T-cell (primary cell): ENCODE measurements around the gene MAGED4. TPM values are rescaled to one million over a fixed set of nuclear protein-coding genes. Genes with fewer than 3 reads are reported as not detected.
A peak's percentile ranks its signal among the peaks of the same experiment; 100 is the strongest.
"Not testable (repeated sequence)": the region's sequence is repeated elsewhere in the genome, so short reads cannot be mapped to it uniquely, and the experiment has no call there.

Experiments
- ATAC-seq, 4 experiments: fragments of 200-7000 bp in 3 of 4; fragments of 150-1000 bp in 1 of 4; cut with Tn5 transposase; replicated peaks in 1 of 4; 1 replicate in 3 of 4; 2 replicates in 1 of 4; pipeline ENCODE4 v1.10.0; 2021; ENCODE audit warnings: moderate library complexity in 3 of 4, mild to moderate bottlenecking in 2 of 4, moderate number of reproducible peaks in 1 of 4
- CTCF ChIA-PET, 2 donors: fragments of 300-600 bp; sonication (Branson Sonifier 250); formaldehyde crosslinking; loops; one replicate each; lab custom pipeline; 2022; ENCODE audit warnings: antibody characterized with exemption in 2 of 2; lab: Charles Lee
- POLR2A ChIA-PET, 2 donors: fragments of 300-600 bp; sonication (Branson Sonifier 250); formaldehyde crosslinking; loops; one replicate each; lab custom pipeline; 2022; ENCODE audit warnings: antibody characterized with exemption in 2 of 2; lab: Charles Lee
- DNase-seq, 35 experiments: peaks; one replicate each; pipeline versions ENCODE4 v3.0.0 to v3.0.0-alpha.2; 2013 to 2023
- H3K27ac ChIP-seq: one replicate; pipeline ENCODE4 v1.5.1; 2013; ENCODE audit warnings: low read length
- H3K27me3 ChIP-seq, 2 experiments: replicated peaks in 1 of 2; 1 replicate in 1 of 2; 2 replicates in 1 of 2; pipeline versions ENCODE4 v1.6.1 to v1.7.0; 2013; ENCODE audit warnings: low read length in 1 of 2, mixed read lengths in 1 of 2; ENCODE audit not compliant: control insufficient read depth in 2 of 2, insufficient read depth in 2 of 2; ENCODE audit errors: extremely low read depth in 1 of 2
- H3K36me3 ChIP-seq, 2 donors: 1 replicate in 1 of 2; 2 replicates in 1 of 2; pipeline versions ENCODE4 v1.6.1 to v1.7.0; 2013; ENCODE audit warnings: low read length in 1 of 2; ENCODE audit not compliant: control insufficient read depth in 2 of 2, insufficient read depth in 1 of 2; ENCODE audit errors: extremely low read depth in 1 of 2
- H3K4me1 ChIP-seq, 2 experiments: 1 replicate in 1 of 2; 2 replicates in 1 of 2; pipeline versions ENCODE4 v1.6.1 to v1.7.0; 2013; ENCODE audit warnings: low read length in 2 of 2, mixed read lengths in 1 of 2; ENCODE audit not compliant: insufficient read depth in 2 of 2, control insufficient read depth in 1 of 2; ENCODE audit errors: extremely low read depth in 1 of 2
- H3K4me3 ChIP-seq, 2 donors: 1 replicate in 1 of 2; 2 replicates in 1 of 2; pipeline versions ENCODE4 v1.5.1 to v1.7.0; 2013; ENCODE audit warnings: mild to moderate bottlenecking in 2 of 2, low read length in 1 of 2, moderate library complexity in 1 of 2; ENCODE audit not compliant: control insufficient read depth in 1 of 2; ENCODE audit errors: extremely low read depth in 1 of 2
- H3K9me3 ChIP-seq: 2 replicates; pipeline ENCODE4 v1.7.0; 2013
- H3K27ac Mint-ChIP-seq, 2 donors: one replicate each; pipeline ENCODE4 v1.8.0; 2020 to 2021; ENCODE audit warnings: mild to moderate bottlenecking in 2 of 2, mixed read lengths in 2 of 2
- H3K27me3 Mint-ChIP-seq, 2 donors: one replicate each; pipeline ENCODE4 v1.8.0; 2021 to 2022; ENCODE audit warnings: mixed read lengths in 2 of 2
- H3K36me3 Mint-ChIP-seq: one replicate; pipeline ENCODE4 v1.8.0; 2021; ENCODE audit warnings: mixed read lengths
- H3K4me1 Mint-ChIP-seq, 3 donors: one replicate each; pipeline ENCODE4 v1.8.0; 2020 to 2022; ENCODE audit warnings: mixed read lengths in 3 of 3, mild to moderate bottlenecking in 1 of 3
- H3K4me3 Mint-ChIP-seq, 3 donors: one replicate each; pipeline ENCODE4 v1.8.0; 2020 to 2022; ENCODE audit warnings: mild to moderate bottlenecking in 3 of 3, mixed read lengths in 3 of 3, moderate library complexity in 3 of 3
- H3K9me3 Mint-ChIP-seq, 3 donors: one replicate each; pipeline ENCODE4 v1.8.0; 2020 to 2022; ENCODE audit warnings: mixed read lengths in 3 of 3
- WGBS: methylation state at CpG from one replicate; pipeline ENCODE4 v1.1.5; 2013; ENCODE audit warnings: missing lambda C conversion rate; ENCODE audit not compliant: insufficient coverage; 5-methylcytosine and 5-hydroxymethylcytosine counted together
- total RNA-seq, 35 experiments: library from RNA in 6 of 35; stranded (reverse) in 6 of 35; fragments of 120-200 nt in 1 of 35; gene quantifications; one replicate each; pipeline versions ENCODE4 v1.2.1 to v1.2.4 and lab custom pipeline; 2013 to 2026

Gene MAGED4
- total RNA-seq: 10 to 100 TPM in 1 of 5 donors, 1 to 10 TPM in 3, under 1 TPM in 1; 0.43 to 12.4 (median 2.9) TPM
- total RNA-seq (2013): 0.29 TPM
- total RNA-seq (lab: John Stamatoyannopoulos, UW): 0 to 0.05 (median 0) reads per million in 29 experiments

GRCh38 chrX:52184440-52185077 lies at the start of gene MAGED4:
MAGED4 (plus strand) TSS chrX:52184888; CDS start chrX:52185923, 1,035 bp downstream.
- POLR2A ChIA-PET, H3K36me3 ChIP-seq, H3K27me3 ChIP-seq, H3K4me1 Mint-ChIP-seq, H3K27ac Mint-ChIP-seq, CTCF ChIA-PET, H3K27ac ChIP-seq, H3K4me1 ChIP-seq, H3K4me3 ChIP-seq, DNase-seq, H3K4me3 Mint-ChIP-seq, H3K9me3 ChIP-seq, H3K27me3 Mint-ChIP-seq, H3K36me3 Mint-ChIP-seq, H3K9me3 Mint-ChIP-seq: not testable (repeated sequence)
- no CpG with 5 or more reads among the region's 40 CpGs for WGBS
- ATAC-seq: peak in 1 of 4 experiments; percentile 16

- POLR2A ChIA-PET: no interaction called here
- Histone ChIP-seq H3K4me3 (no peak overlapping the region), H3K9me3 (no peaks in the 10 kb centered on the region), H3K27ac (no peak overlapping the region), H3K4me1 (no peaks in the 10 kb centered on the region), H3K36me3 (no peaks in the 10 kb centered on the region), H3K27me3 (no peaks in the 10 kb centered on the region)
- no peaks in the 10 kb centered on the region for H3K36me3 Mint-ChIP-seq
- no CpG with 5 or more reads among the region's 2 CpGs for WGBS
- no peaks in the 10 kb centered on the region for H3K4me1 Mint-ChIP-seq
- H3K27ac Mint-ChIP-seq: no peak overlapping the region
- CTCF ChIA-PET: no interaction called here
- no peak overlapping the region for H3K4me3 Mint-ChIP-seq
- peaks cover 0 to 1% of the 10 kb centered on the region in 2 donors for H3K27me3 Mint-ChIP-seq
- no peaks in the 10 kb centered on the region for H3K9me3 Mint-ChIP-seq
- no peak for ATAC-seq
- DNase-seq: no peak
These were observed 45.7 kb upstream of the MAGED4 start for GRCh38 chrX:52138830-52139544.

- Mint-ChIP-seq H3K27ac (no peak overlapping the region), H3K4me1 (no peaks in the 10 kb centered on the region), H3K27me3 (no peaks in the 10 kb centered on the region), H3K4me3 (no peak overlapping the region), H3K9me3 (no peaks in the 10 kb centered on the region), H3K36me3 (no peaks in the 10 kb centered on the region)
- H3K27ac ChIP-seq: no peak overlapping the region
- ChIA-PET CTCF (no interaction called here), POLR2A (no interaction called here)
- no peaks in the 10 kb centered on the region for H3K27me3 ChIP-seq
- DNase-seq: no peak
- no peak for ATAC-seq
- H3K9me3 ChIP-seq: no peaks in the 10 kb centered on the region
- H3K4me1 ChIP-seq: no peaks in the 10 kb centered on the region
- no peak overlapping the region for H3K4me3 ChIP-seq
- no peaks in the 10 kb centered on the region for H3K36me3 ChIP-seq
These were observed 45.2 kb upstream of the MAGED4 start for GRCh38 chrX:52139545-52139895.

GRCh38 chrX:52140020-52140419 lies 44.7 kb upstream of the MAGED4 start:
- H3K27me3 ChIP-seq: no peaks in the 10 kb centered on the region
- DNase-seq (no peak), ATAC-seq (no peak)
- Mint-ChIP-seq H3K27ac (no peak overlapping the region), H3K36me3 (no peaks in the 10 kb centered on the region), H3K9me3 (no peaks in the 10 kb centered on the region), H3K4me1 (no peaks in the 10 kb centered on the region), H3K4me3 (no peak overlapping the region), H3K27me3 (no peaks in the 10 kb centered on the region)
- H3K4me3 ChIP-seq: no peak overlapping the region
- no peak overlapping the region for H3K27ac ChIP-seq
- ChIA-PET POLR2A (no interaction called here), CTCF (no interaction called here)
- whole genome bisulfite sequencing: no CpG with 5 or more reads among the region's 1 CpG
- H3K36me3 ChIP-seq: no peaks in the 10 kb centered on the region
- H3K4me1 ChIP-seq: no peaks in the 10 kb centered on the region
- no peaks in the 10 kb centered on the region for H3K9me3 ChIP-seq

- H3K4me1 Mint-ChIP-seq, H3K27me3 ChIP-seq, H3K27ac Mint-ChIP-seq, H3K4me1 ChIP-seq, ATAC-seq, DNase-seq, H3K4me3 ChIP-seq, H3K36me3 ChIP-seq, POLR2A ChIA-PET, H3K9me3 Mint-ChIP-seq, H3K9me3 ChIP-seq, H3K4me3 Mint-ChIP-seq, H3K36me3 Mint-ChIP-seq, CTCF ChIA-PET, H3K27ac ChIP-seq: not testable (repeated sequence)
- WGBS: 69% methylated on average over 2 of the region's 10 CpGs
- peaks cover 4 to 40% of the 10 kb centered on the region in 2 donors for H3K27me3 Mint-ChIP-seq
These were observed 34.0 kb upstream of the MAGED4 start for GRCh38 chrX:52150667-52151066.

- ATAC-seq, H3K9me3 ChIP-seq, H3K36me3 ChIP-seq, CTCF ChIA-PET, H3K4me3 ChIP-seq, H3K27ac ChIP-seq, H3K9me3 Mint-ChIP-seq, H3K4me1 ChIP-seq, H3K4me3 Mint-ChIP-seq, H3K4me1 Mint-ChIP-seq, H3K27me3 ChIP-seq, H3K36me3 Mint-ChIP-seq, POLR2A ChIA-PET: not testable (repeated sequence)
- WGBS: 33% methylated on average over 1 of the region's 8 CpGs
- peaks cover 7 to 45% of the 10 kb centered on the region in 2 donors for H3K27me3 Mint-ChIP-seq
- peak in 2 of 35 experiments; percentile 0 to 25 for DNase-seq
- peak overlapping the region in 1 of 2 donors; percentile 31 for H3K27ac Mint-ChIP-seq
These were observed 24.5 kb upstream of the MAGED4 start for GRCh38 chrX:52160140-52160539.
